Tibial nerve (tissue), 4 donors: ENCODE measurements around the gene CD79A. TPM values are rescaled to one million over a fixed set of nuclear protein-coding genes. Genes with fewer than 3 reads are reported as not detected.

ENCODE experiments used
- DNase-seq, 2 donors: peaks; one replicate each; pipeline ENCODE4 v3.0.0-alpha.2; 2019; ENCODE audit warnings: low spot score in 2 of 2
- H3K27ac ChIP-seq, 4 donors: fragments of 200-600 bp; sonication (generic) in 3 of 4; one replicate each; pipeline ENCODE4 v1.5.1; 2017 to 2019; ENCODE audit warnings: mild to moderate bottlenecking in 1 of 4
- H3K27me3 ChIP-seq, 2 donors: fragments of 200-600 bp; sonication (generic) in 1 of 2; one replicate each; pipeline versions ENCODE4 v1.5.1 to v1.6.0; 2017 to 2019
- H3K36me3 ChIP-seq, 3 donors: fragments of 200-600 bp; sonication (generic); one replicate each; pipeline ENCODE4 v1.5.1; 2018 to 2019
- H3K4me1 ChIP-seq, 4 donors: fragments of 200-600 bp; sonication (generic) in 3 of 4; one replicate each; pipeline ENCODE4 v1.5.1; 2017 to 2019
- H3K4me3 ChIP-seq, 4 donors: fragments of 200-600 bp; sonication (generic) in 3 of 4; one replicate each; pipeline ENCODE4 v1.5.1; 2017 to 2019; ENCODE audit warnings: mild to moderate bottlenecking in 1 of 4, moderate library complexity in 1 of 4
- H3K9me3 ChIP-seq, 4 donors: fragments of 200-600 bp; sonication (generic) in 3 of 4; one replicate each; pipeline ENCODE4 v1.5.1; 2017 to 2019
- EP300 ChIP-seq, 2 donors: sonication (generic); formaldehyde crosslinking; IDR thresholded peaks; one replicate each; pipeline ENCODE4 v1.6.1; 2017; ENCODE audit warnings: antibody characterized with exemption in 2 of 2, mild to moderate bottlenecking in 1 of 2
- POLR2A ChIP-seq, 2 donors: fragments of 450-650 bp; IDR thresholded peaks; one replicate each; pipeline ENCODE4 v1.6.1; 2017; ENCODE audit warnings: antibody characterized with exemption in 2 of 2, mild to moderate bottlenecking in 2 of 2, moderate library complexity in 2 of 2
- WGBS, 2 donors: methylation state at CpG; one replicate each; pipeline ENCODE4 v1.1.5; 2018; 5-methylcytosine and 5-hydroxymethylcytosine counted together
- small RNA-seq: library from RNA; depleted of rRNA; stranded (forward); fragments of <200 nt; gene quantifications from one replicate; pipeline ENCODE3, GENCODE V24; 2016
- total RNA-seq, 4 donors: library from RNA; depleted of rRNA; stranded (reverse); fragments of >200 nt; gene quantifications; one replicate each; pipeline ENCODE4 v1.1.0, GENCODE V29; 2016
- TF ChIP-seq, protein P1 (sequence below), 5 experiments: fragments of 200-600 bp in 3 of 5; fragments of 450-650 bp in 2 of 5; sonication (generic) in 3 of 5; IDR thresholded peaks; one replicate each; pipeline ENCODE4 v1.5.1; 2016 to 2019; ENCODE audit warnings: antibody characterized with exemption in 5 of 5, mild to moderate bottlenecking in 3 of 5, moderate library complexity in 2 of 5

Gene CD79A
- total RNA-seq, 4 donors from 2014 or later, result not detected

DNA sequence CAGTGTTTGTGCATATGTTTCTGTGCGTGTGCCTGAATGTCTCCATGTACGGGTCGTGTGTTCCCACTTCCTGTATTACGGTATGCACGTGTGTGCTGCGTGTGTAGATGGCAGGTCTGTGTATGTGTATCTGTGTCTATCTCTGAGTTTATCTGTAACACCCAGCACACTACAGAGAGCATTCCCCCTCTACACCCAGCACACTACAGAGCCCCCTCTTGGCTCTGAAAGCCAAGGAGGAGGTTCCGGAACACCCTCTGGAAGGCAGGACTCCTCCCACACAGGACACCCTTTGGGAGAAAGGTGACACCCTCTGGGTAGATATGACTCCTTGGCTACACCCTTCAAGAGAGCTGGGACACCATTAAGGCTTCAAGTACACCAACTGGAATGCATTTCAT, 53.2 kb downstream of the CD79A start:
- WGBS, 2 donors, result 14 to 17% methylated on average over 7 of the region's 7 CpGs

More for the DNA sequence above, 53.2 kb downstream of the CD79A start:
- H3K27me3 ChIP-seq, result peaks cover 8 to 99% of the 10 kb centered on the region in 2 donors
- H3K9me3 ChIP-seq, result no peaks in the 10 kb centered on the region
- H3K27ac ChIP-seq, result no peak overlapping the region
- peaks cover 0 to 31% (median 11%) of the 10 kb centered on the region in 4 donors for H3K4me1 ChIP-seq
- H3K4me3 ChIP-seq, result no peak overlapping the region
- peaks cover 0 to 4% (median 0%) of the 10 kb centered on the region in 3 donors for H3K36me3 ChIP-seq
- TF ChIP-seq EP300 (IDR thresholded peaks at IDR 0.05), result no peak
- TF ChIP-seq POLR2A (IDR thresholded peaks at IDR 0.05), result no peak
- TF ChIP-seq, protein P1, sequence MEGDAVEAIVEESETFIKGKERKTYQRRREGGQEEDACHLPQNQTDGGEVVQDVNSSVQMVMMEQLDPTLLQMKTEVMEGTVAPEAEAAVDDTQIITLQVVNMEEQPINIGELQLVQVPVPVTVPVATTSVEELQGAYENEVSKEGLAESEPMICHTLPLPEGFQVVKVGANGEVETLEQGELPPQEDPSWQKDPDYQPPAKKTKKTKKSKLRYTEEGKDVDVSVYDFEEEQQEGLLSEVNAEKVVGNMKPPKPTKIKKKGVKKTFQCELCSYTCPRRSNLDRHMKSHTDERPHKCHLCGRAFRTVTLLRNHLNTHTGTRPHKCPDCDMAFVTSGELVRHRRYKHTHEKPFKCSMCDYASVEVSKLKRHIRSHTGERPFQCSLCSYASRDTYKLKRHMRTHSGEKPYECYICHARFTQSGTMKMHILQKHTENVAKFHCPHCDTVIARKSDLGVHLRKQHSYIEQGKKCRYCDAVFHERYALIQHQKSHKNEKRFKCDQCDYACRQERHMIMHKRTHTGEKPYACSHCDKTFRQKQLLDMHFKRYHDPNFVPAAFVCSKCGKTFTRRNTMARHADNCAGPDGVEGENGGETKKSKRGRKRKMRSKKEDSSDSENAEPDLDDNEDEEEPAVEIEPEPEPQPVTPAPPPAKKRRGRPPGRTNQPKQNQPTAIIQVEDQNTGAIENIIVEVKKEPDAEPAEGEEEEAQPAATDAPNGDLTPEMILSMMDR (IDR thresholded peaks at IDR 0.05), result no peak
- DNase-seq, result no peak

Small RNA genes within 50 kb of the gene (small RNA-seq; reads per million reads assigned to genes)
- gene MIR6797, result not detected

Other genes starting within 250 kb of the CD79A start
- not detected for gene CEACAM7, start 189.0 kb upstream of the CD79A start, total RNA-seq
- gene CEACAM5, start 168.7 kb upstream of the CD79A start, total RNA-seq, result not detected
- gene CEACAM6, start 121.7 kb upstream of the CD79A start, total RNA-seq, result not detected
- 1 to 10 TPM in 1 of 4 donors, not detected in 3; 1.0 TPM for gene CEACAM3, start 80.7 kb upstream of the CD79A start, total RNA-seq
- not detected for gene LYPD4, start 32.6 kb upstream of the CD79A start, total RNA-seq
- gene DMRTC2, start 32.2 kb upstream of the CD79A start, total RNA-seq, result not detected
- gene RPS19, start 17.0 kb upstream of the CD79A start, total RNA-seq, result 1,000 to 10,000 TPM in 2 of 4 donors, 100 to 1,000 TPM in 2; 835 to 1,204 (median 1,038) TPM
- 100 to 1,000 TPM in 3 of 4 donors, 10 to 100 TPM in 1; 68.4 to 225 (median 121) TPM for gene ARHGEF1, start 5.9 kb downstream of the CD79A start, total RNA-seq
- under 1 TPM in 3 of 4 donors, not detected in 1; 0.30 to 0.59 (median 0.42) TPM for gene ERFL, start 51.2 kb downstream of the CD79A start, total RNA-seq
- 100 to 1,000 TPM; 168 to 206 (median 199) TPM for gene RABAC1, start 82.0 kb downstream of the CD79A start, total RNA-seq
- not detected for gene ATP1A3, start 117.0 kb downstream of the CD79A start, total RNA-seq
- gene GRIK5, start 192.9 kb downstream of the CD79A start, total RNA-seq, result 10 to 100 TPM in 1 of 4 donors, 1 to 10 TPM in 3; 2.4 to 12.0 (median 3.2) TPM
- gene ZNF574, start 198.9 kb downstream of the CD79A start, total RNA-seq, result 10 to 100 TPM; 14.3 to 22.2 (median 17.5) TPM